ENCODE measurements around the gene CCDC116. TPM values are rescaled to one million over a fixed set of nuclear protein-coding genes. Genes with fewer than 3 reads are reported as not detected.

Gene CCDC116
- total RNA-seq, 6 experiments from 2014 or later = not detected

GRCh38 chr22:21652547-21653545 lies 20.3 kb downstream of the CCDC116 start:
- Histone ChIP-seq H3K36me3 (peaks cover 0 to 8% (median 0%) of the 10 kb centered on the region in 4 donors), H3K9me3 (no peaks in the 10 kb centered on the region), H3K4me3 (peak overlapping the region; percentile 19 to 50 (median 37)), H3K27me3 (no peaks in the 10 kb centered on the region), H3K27ac (no peak overlapping the region), H3K4me1 (peaks cover 0 to 16% (median 3%) of the 10 kb centered on the region in 4 donors)
- ATAC-seq (no peak), DNase-seq (no peak)
- TF ChIP-seq CTCF (IDR thresholded peaks at IDR 0.05) (no peak), POLR2A (IDR thresholded peaks at IDR 0.05) (no peak)
- 51% methylated on average over 19 of the region's 40 CpGs for WGBS (ENCODE audit: insufficient coverage, low coverage, low lambda C conversion rate, missing lambda C conversion rate)
- intact Hi-C loops (cut with DNase I) = no loop called here

GRCh38 chr22:21657020-21657359 lies 24.4 kb downstream of the CCDC116 start:
- WGBS (ENCODE audit: insufficient coverage, low coverage, low lambda C conversion rate, missing lambda C conversion rate) = 57% methylated on average over 9 of the region's 17 CpGs
- Histone ChIP-seq H3K4me1 (peaks cover 0 to 3% (median 0%) of the 10 kb centered on the region in 4 donors), H3K27ac (no peak overlapping the region), H3K4me3 (peak overlapping the region in 2 of 3 donors; percentile 52 to 58), H3K27me3 (no peaks in the 10 kb centered on the region), H3K36me3 (no peaks in the 10 kb centered on the region), H3K9me3 (no peaks in the 10 kb centered on the region)
- DNase-seq = no peak
- ATAC-seq = no peak
- intact Hi-C loops (cut with DNase I) = no loop called here
- TF ChIP-seq POLR2A (IDR thresholded peaks at IDR 0.05) (no peak), CTCF (IDR thresholded peaks at IDR 0.05) (no peak)

- intact Hi-C loops (cut with DNase I) = no loop called here
- ATAC-seq = peak; percentile 84 to 93 (median 91)
- H3K4me1 ChIP-seq = no peaks in the 10 kb centered on the region
Measured at GRCh38 chr22:21657360-21658032, 24.9 kb downstream of the CCDC116 start.

More at GRCh38 chr22:21657360-21658032, 24.9 kb downstream of the CCDC116 start:
- H3K27ac ChIP-seq = no peak overlapping the region
- peak overlapping the region; percentile 52 to 58 (median 58) for H3K4me3 ChIP-seq
- no peaks in the 10 kb centered on the region for H3K36me3 ChIP-seq
- H3K9me3 ChIP-seq = no peaks in the 10 kb centered on the region
- no peaks in the 10 kb centered on the region for H3K27me3 ChIP-seq
- no CpG with 5 or more reads among the region's 79 CpGs for WGBS (ENCODE audit: insufficient coverage, low coverage, low lambda C conversion rate, missing lambda C conversion rate)
- DNase-seq = peak; percentile 74 to 84 (median 83)
- peak; percentile 16 to 28 (median 22) for TF ChIP-seq CTCF (IDR thresholded peaks at IDR 0.05)
- no peak for TF ChIP-seq POLR2A (IDR thresholded peaks at IDR 0.05)
